ENCODE measurements around the gene KCNJ9. TPM values are rescaled to one million over a fixed set of nuclear protein-coding genes. Genes with fewer than 3 reads are reported as not detected.

Gene KCNJ9
- total and polyA plus RNA-seq, 2 of the 13 experiments (the other 11 are each of a cell fraction or from before 2014, with no cell fraction given) = not detected

- TF ChIP-seq ZNF724P (CRISPR knock-in tag; IDR thresholded peaks at IDR 0.05; ENCODE audit: borderline replicate concordance) (no peak), ZNF569 (CRISPR knock-in tag; IDR thresholded peaks at IDR 0.05; ENCODE audit: borderline replicate concordance) (no peak), NR2F6 (IDR thresholded peaks at IDR 0.05) (peak; percentile 98), NR2F6 (CRISPR knock-in tag; IDR thresholded peaks at IDR 0.05) (peak; percentile 90), PHF21A (CRISPR knock-in tag; IDR thresholded peaks at IDR 0.05) (peak; percentile 84), ZNF280B (CRISPR knock-in tag; IDR thresholded peaks at IDR 0.05; ENCODE audit: borderline replicate concordance) (no peak), MXD1 (CRISPR knock-in tag; IDR thresholded peaks at IDR 0.05) (no peak), NKX3-1 (CRISPR knock-in tag; IDR thresholded peaks at IDR 0.05) (no peak), ZFP91 (CRISPR knock-in tag; IDR thresholded peaks at IDR 0.05; ENCODE audit: borderline replicate concordance) (peak; percentile 41; the same call in 1 of the 2 replicates), ZC3H4 (CRISPR knock-in tag; IDR thresholded peaks at IDR 0.05; ENCODE audit: borderline replicate concordance) (no peak), ZNF142 (CRISPR knock-in tag; IDR thresholded peaks at IDR 0.05) (no peak), FOXK2 (IDR thresholded peaks at IDR 0.05) (no peak), AHDC1 (CRISPR knock-in tag; IDR thresholded peaks at IDR 0.05; ENCODE audit: borderline replicate concordance) (peak; percentile 51; the same call in 1 of the 2 replicates)
Observed at GRCh38 chr1:160053548-160054365, 27.6 kb upstream of the KCNJ9 start (continued).
